Transverse colon (tissue), 4 donors: ENCODE results near the gene DPH3. TPM values are rescaled to one million over a fixed set of nuclear protein-coding genes. Genes with fewer than 3 reads are reported as not detected.

Source experiments
- DNase-seq: peaks from one replicate; pipeline ENCODE4 v3.0.0-alpha.2; 2019
- H3K27ac ChIP-seq, 4 donors: fragments of 200-600 bp; sonication (generic); 2 replicates each; pipeline ENCODE4 v1.5.1; 2016 to 2018; ENCODE audit warnings: inconsistent platforms in 4 of 4
- H3K27me3 ChIP-seq: fragments of 200-600 bp; sonication (generic); 2 replicates; pipeline ENCODE4 v1.5.1; 2017; ENCODE audit warnings: inconsistent platforms
- H3K36me3 ChIP-seq, 4 donors: fragments of 200-600 bp; sonication (generic); 2 replicates each; pipeline ENCODE4 v1.5.1; 2017 to 2019; ENCODE audit warnings: inconsistent platforms in 4 of 4
- H3K4me1 ChIP-seq, 4 donors: fragments of 200-600 bp; sonication (generic); 2 replicates each; pipeline ENCODE4 v1.5.1; 2017 to 2020; ENCODE audit warnings: inconsistent platforms in 4 of 4
- H3K4me3 ChIP-seq, 4 donors: fragments of 200-600 bp; sonication (generic); 1 replicate in 1 of 4; 2 replicates in 3 of 4; pipeline versions ENCODE4 v1.5.1 to v1.6.1; 2017 to 2019; ENCODE audit warnings: inconsistent platforms in 4 of 4
- H3K9me3 ChIP-seq, 2 donors: fragments of 200-600 bp; sonication (generic); 2 replicates each; pipeline ENCODE4 v1.5.1; 2017 to 2019; ENCODE audit warnings: inconsistent platforms in 2 of 2
- CTCF ChIP-seq, 5 experiments: fragments of 200-600 bp in 3 of 5; fragments of 450-650 bp in 2 of 5; sonication (generic) in 3 of 5; IDR thresholded peaks; 1 replicate in 2 of 5; 2 replicates in 3 of 5; pipeline ENCODE4 v1.5.1; 2016 to 2017; ENCODE audit warnings: antibody characterized with exemption in 5 of 5, inconsistent platforms in 3 of 5, mild to moderate bottlenecking in 2 of 5, moderate library complexity in 1 of 5
- EP300 ChIP-seq: sonication (generic); formaldehyde crosslinking; IDR thresholded peaks from one replicate; pipeline ENCODE4 v1.6.1; 2017; ENCODE audit warnings: antibody characterized with exemption, low read depth
- POLR2A ChIP-seq: fragments of 450-650 bp; IDR thresholded peaks from one replicate; pipeline ENCODE4 v1.6.1; 2016; ENCODE audit warnings: antibody characterized with exemption, mild to moderate bottlenecking, moderate library complexity
- POLR2AphosphoS5 ChIP-seq, 3 donors: sonication (generic); formaldehyde crosslinking; IDR thresholded peaks; one replicate each; pipeline ENCODE4 v1.6.1; 2016; ENCODE audit warnings: antibody characterized with exemption in 3 of 3
- whole genome bisulfite sequencing, 2 donors: methylation state at CpG; one replicate each; pipeline ENCODE4 v1.1.5; 2018; ENCODE audit warnings: low coverage in 1 of 2; 5-methylcytosine and 5-hydroxymethylcytosine counted together
- in situ Hi-C, 4 donors: fragments of 200-750 bp; cut with MboI; loops; one replicate each; pipeline versions ENCODE4 v1.15.0 to v1.15.1; 2017; ENCODE audit warnings: low sequenced_read_pairs in 3 of 4, low pct_ligation_motif_present in 1 of 4, low pct_unique_long_range_greater_than_20kb in 1 of 4
- intact Hi-C: fragments of 100-400 bp; cut with DNase I; formaldehyde crosslinking; loops from one replicate; pipeline ENCODE4 v1.15.1; 2023; ENCODE audit warnings: low total_unique reads
- total RNA-seq, 4 donors: library from RNA; depleted of rRNA; stranded (reverse); fragments of >200 nt; gene quantifications; one replicate each; pipeline ENCODE4 v1.1.0, GENCODE V29; 2016

The DPH3 gene
- total RNA-seq, 4 donors from 2014 or later = 5.0 to 22.4 (median 12.4) TPM

- no peak for TF ChIP-seq POLR2AphosphoS5 (IDR thresholded peaks at IDR 0.05)
- no peak for TF ChIP-seq POLR2A
- no peak for TF ChIP-seq EP300
- TF ChIP-seq CTCF (IDR thresholded peaks at IDR 0.05) = no peak
- H3K27me3 ChIP-seq = no peaks in the 10 kb centered on the region
- no peak overlapping the region for H3K4me3 ChIP-seq
- in situ Hi-C loops (loop anchor here in 3 of 4 donors (5.0 to 10.0 kb wide), 2 partner anchors 258 to 270 kb away; no protein-coding TSS in a partner anchor), intact Hi-C loops (no loop called here)
- peaks cover 0 to 4% (median 0%) of the 10 kb centered on the region in 4 donors for H3K36me3 ChIP-seq
- WGBS, 2 donors = 95 to 100% methylated on average over 1 of the region's 1 CpG
- H3K4me1 ChIP-seq = no peaks in the 10 kb centered on the region
- DNase-seq = no peak
- no peaks in the 10 kb centered on the region for H3K9me3 ChIP-seq
- H3K27ac ChIP-seq = no peak overlapping the region
Observed at GRCh38 chr3:16284633-16285032, 19.9 kb upstream of the DPH3 start.

GRCh38 chr3:16280671-16281070 lies 15.9 kb upstream of the DPH3 start:
- TF ChIP-seq POLR2A = no peak
- TF ChIP-seq EP300 = no peak
- TF ChIP-seq POLR2AphosphoS5 (IDR thresholded peaks at IDR 0.05) = no peak
- no peak for TF ChIP-seq CTCF (IDR thresholded peaks at IDR 0.05)
- WGBS, 2 donors = 97 to 100% methylated on average over 1 to 2 of the region's 2 CpGs
- no peaks in the 10 kb centered on the region for H3K9me3 ChIP-seq
- H3K27me3 ChIP-seq = no peaks in the 10 kb centered on the region
- H3K4me1 ChIP-seq = peaks cover 0 to 10% (median 0%) of the 10 kb centered on the region in 4 donors
- in situ Hi-C loops (loop anchor here in 2 of 4 donors (10.0 kb wide), 1 partner anchor 274 kb away; no protein-coding TSS in a partner anchor), intact Hi-C loops (no loop called here)
- peaks cover 0 to 4% (median 0%) of the 10 kb centered on the region in 4 donors for H3K36me3 ChIP-seq
- no peak for DNase-seq
- H3K4me3 ChIP-seq = no peak overlapping the region
- no peak overlapping the region for H3K27ac ChIP-seq

- TF ChIP-seq POLR2AphosphoS5 (IDR thresholded peaks at IDR 0.05) (no peak), POLR2A (no peak), EP300 (no peak), CTCF (IDR thresholded peaks at IDR 0.05) (no peak)
- intact Hi-C loops (no loop called here), in situ Hi-C loops (no loop called here)
- 68 to 83% methylated on average over 2 to 3 of the region's 3 CpGs for WGBS, 2 donors
- Histone ChIP-seq H3K27ac (no peak overlapping the region), H3K4me3 (no peak overlapping the region), H3K9me3 (no peaks in the 10 kb centered on the region), H3K4me1 (peaks cover 0 to 10% (median 0%) of the 10 kb centered on the region in 4 donors), H3K27me3 (no peaks in the 10 kb centered on the region), H3K36me3 (peaks cover 0 to 8% (median 2%) of the 10 kb centered on the region in 4 donors)
- DNase-seq = no peak
Observed at GRCh38 chr3:16279010-16279801, 14.5 kb upstream of the DPH3 start.

- H3K27ac ChIP-seq = no peak overlapping the region
- no peaks in the 10 kb centered on the region for H3K9me3 ChIP-seq
- no peak overlapping the region for H3K4me3 ChIP-seq
- H3K36me3 ChIP-seq = peaks cover 0 to 12% (median 4%) of the 10 kb centered on the region in 4 donors
- WGBS, 2 donors = 81 to 94% methylated on average over 3 of the region's 3 CpGs
- in situ Hi-C loops = no loop called here
- no peak for TF ChIP-seq POLR2AphosphoS5 (IDR thresholded peaks at IDR 0.05)
- no peak for TF ChIP-seq CTCF (IDR thresholded peaks at IDR 0.05)
- TF ChIP-seq EP300 = no peak
- no peak for TF ChIP-seq POLR2A
- no peak for DNase-seq
- H3K27me3 ChIP-seq = no peaks in the 10 kb centered on the region
- intact Hi-C loops = no loop called here
- peaks cover 0 to 10% (median 0%) of the 10 kb centered on the region in 4 donors for H3K4me1 ChIP-seq
Observed at GRCh38 chr3:16277471-16277870, 12.7 kb upstream of the DPH3 start.
